ENCODE measurements around the gene MAP1LC3B2. TPM values are rescaled to one million over a fixed set of nuclear protein-coding genes. Genes with fewer than 3 reads are reported as not detected.

Gene MAP1LC3B2
- total RNA-seq, 1 experiment from 2014 or later = 1.5 TPM

DNA sequence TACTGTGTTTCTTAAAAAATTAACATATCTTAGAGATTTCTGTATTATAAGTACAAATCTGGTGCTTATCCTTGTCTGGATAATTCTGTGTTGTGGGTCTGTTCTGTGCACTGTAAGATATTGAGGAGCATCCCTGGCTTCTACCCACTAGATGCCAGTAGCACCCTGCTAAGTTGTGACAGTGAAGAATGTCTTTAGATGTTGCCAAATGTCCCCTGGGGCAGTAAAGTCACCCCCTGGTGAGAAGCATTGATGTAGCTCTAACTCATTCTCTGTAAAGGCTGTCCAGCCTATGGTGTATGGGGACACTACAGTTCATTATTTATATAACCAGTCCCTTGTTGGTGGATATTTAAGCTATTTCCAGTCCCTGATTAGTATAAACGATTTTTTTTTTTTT lies 31.4 kb downstream of the MAP1LC3B2 start:
- no peak overlapping the region for H3K27ac Mint-ChIP-seq
- H3K23me2 ChIP-seq (ENCODE audit: insufficient read length, low read depth, low read length, poor library complexity, severe bottlenecking) = no peaks in the 10 kb centered on the region

More for the DNA sequence above, 31.4 kb downstream of the MAP1LC3B2 start:
- Histone ChIP-seq H3K9ac (ENCODE audit: extremely low read depth, insufficient read length, low read length) (no peak overlapping the region), H2BK15ac (ENCODE audit: low read depth, low read length) (no peak overlapping the region), H3T11ph (ENCODE audit: low read length) (no peak overlapping the region), H4K20me1 (ENCODE audit: control insufficient read depth, insufficient read depth, insufficient read length) (no peaks in the 10 kb centered on the region), H2BK12ac (ENCODE audit: insufficient read length, low read depth, low read length) (no peak overlapping the region), H3K18ac (ENCODE audit: insufficient read length, low read depth, low read length) (no peak overlapping the region), H3K4ac (ENCODE audit: low read depth, low read length) (no peak overlapping the region), H4K5ac (ENCODE audit: insufficient read length, low read depth, low read length) (no peak overlapping the region), H3K27ac (ENCODE audit: insufficient read length, low read depth, low read length) (no peak overlapping the region), H2BK20ac (ENCODE audit: low read depth, low read length, poor library complexity, severe bottlenecking) (no peak overlapping the region), H3K14ac (ENCODE audit: insufficient read depth, low read length) (no peak overlapping the region), H3K79me2 (ENCODE audit: insufficient read depth, low read length) (no peaks in the 10 kb centered on the region), H3K23ac (ENCODE audit: insufficient read length, low read depth, low read length) (no peak overlapping the region), H3K9me3 (ENCODE audit: control insufficient read depth, low read depth, low read length) (no peaks in the 10 kb centered on the region), H3K79me1 (ENCODE audit: insufficient read depth, low read depth, low read length, poor library complexity, severe bottlenecking) (no peaks in the 10 kb centered on the region), H3K56ac (ENCODE audit: insufficient read length, low read depth, low read length) (no peak overlapping the region), H2BK120ac (ENCODE audit: low read depth, low read length, poor library complexity, severe bottlenecking) (no peak overlapping the region), H2BK5ac (ENCODE audit: insufficient read length, low read length) (no peak overlapping the region), H4K8ac (replicated peaks; ENCODE audit: insufficient read length, low read depth, low read length) (no peak overlapping the region), H3K27me3 (ENCODE audit: insufficient read depth, low read length) (no peaks in the 10 kb centered on the region), H2AFZ (ENCODE audit: low read length) (no peak overlapping the region), H2AK5ac (ENCODE audit: insufficient read length, low read length) (no peak overlapping the region), H3K4me2 (ENCODE audit: insufficient read depth, insufficient read length, low read length) (no peak overlapping the region), H3K4me1 (ENCODE audit: insufficient read depth, low read length) (no peaks in the 10 kb centered on the region; the same call in 1 of the 2 replicates), H4K91ac (ENCODE audit: insufficient read length, low read depth, low read length) (no peak overlapping the region)
- no CpG with 5 or more reads among the region's 1 CpG for WGBS (ENCODE audit: extremely low coverage, insufficient read length, low lambda C conversion rate)
- TF ChIP-seq, protein P1, sequence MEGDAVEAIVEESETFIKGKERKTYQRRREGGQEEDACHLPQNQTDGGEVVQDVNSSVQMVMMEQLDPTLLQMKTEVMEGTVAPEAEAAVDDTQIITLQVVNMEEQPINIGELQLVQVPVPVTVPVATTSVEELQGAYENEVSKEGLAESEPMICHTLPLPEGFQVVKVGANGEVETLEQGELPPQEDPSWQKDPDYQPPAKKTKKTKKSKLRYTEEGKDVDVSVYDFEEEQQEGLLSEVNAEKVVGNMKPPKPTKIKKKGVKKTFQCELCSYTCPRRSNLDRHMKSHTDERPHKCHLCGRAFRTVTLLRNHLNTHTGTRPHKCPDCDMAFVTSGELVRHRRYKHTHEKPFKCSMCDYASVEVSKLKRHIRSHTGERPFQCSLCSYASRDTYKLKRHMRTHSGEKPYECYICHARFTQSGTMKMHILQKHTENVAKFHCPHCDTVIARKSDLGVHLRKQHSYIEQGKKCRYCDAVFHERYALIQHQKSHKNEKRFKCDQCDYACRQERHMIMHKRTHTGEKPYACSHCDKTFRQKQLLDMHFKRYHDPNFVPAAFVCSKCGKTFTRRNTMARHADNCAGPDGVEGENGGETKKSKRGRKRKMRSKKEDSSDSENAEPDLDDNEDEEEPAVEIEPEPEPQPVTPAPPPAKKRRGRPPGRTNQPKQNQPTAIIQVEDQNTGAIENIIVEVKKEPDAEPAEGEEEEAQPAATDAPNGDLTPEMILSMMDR (conservative IDR thresholded peaks at IDR 0.05) = no peak
- Mint-ChIP-seq H3K4me1 (peaks cover 10 to 12% of the 10 kb centered on the region in 2 experiments), H3K9me3 (peaks cover 0 to 3% of the 10 kb centered on the region in 2 experiments; a peak in 2 of 5 replicates), H3K27me3 (ENCODE audit: low read depth) (peaks cover 4% of the 10 kb centered on the region; the same call in 1 of the 2 replicates), H3K4me3 (no peak overlapping the region), H3K36me3 (ENCODE audit: insufficient read depth in 1 of 3, low read depth in 3 of 3) (no peaks in the 10 kb centered on the region; a peak in 3 of 7 replicates)
- no peak for DNase-seq
